IPS-15b (cell line): Measurements from ENCODE around the gene AMZ1.
A peak's percentile ranks its signal among the peaks of the same experiment; 100 is the strongest.

Source experiments
- H3K27me3 ChIP-seq: one replicate; pipeline ENCODE4 v1.6.1; 2013; ENCODE audit warnings: low read length; ENCODE audit not compliant: control insufficient read depth, insufficient read depth
- H3K36me3 ChIP-seq: one replicate; pipeline ENCODE4 v1.6.1; 2013; ENCODE audit warnings: low read length; ENCODE audit not compliant: control insufficient read depth, insufficient read depth
- H3K4me1 ChIP-seq: one replicate; pipeline ENCODE4 v1.6.1; 2013; ENCODE audit warnings: mild to moderate bottlenecking, low read length; ENCODE audit not compliant: control insufficient read depth, insufficient read depth
- H3K4me3 ChIP-seq: one replicate; pipeline ENCODE4 v1.5.1; 2013; ENCODE audit warnings: low read depth, low read length
- H3K9ac ChIP-seq: one replicate; pipeline ENCODE4 v1.6.1; 2013; ENCODE audit warnings: low read depth, mild to moderate bottlenecking, low read length
- H3K9me3 ChIP-seq: one replicate; pipeline ENCODE4 v1.6.1; 2013; ENCODE audit warnings: mild to moderate bottlenecking, low read length; ENCODE audit not compliant: control insufficient read depth, insufficient read depth

Gene AMZ1

DNA sequence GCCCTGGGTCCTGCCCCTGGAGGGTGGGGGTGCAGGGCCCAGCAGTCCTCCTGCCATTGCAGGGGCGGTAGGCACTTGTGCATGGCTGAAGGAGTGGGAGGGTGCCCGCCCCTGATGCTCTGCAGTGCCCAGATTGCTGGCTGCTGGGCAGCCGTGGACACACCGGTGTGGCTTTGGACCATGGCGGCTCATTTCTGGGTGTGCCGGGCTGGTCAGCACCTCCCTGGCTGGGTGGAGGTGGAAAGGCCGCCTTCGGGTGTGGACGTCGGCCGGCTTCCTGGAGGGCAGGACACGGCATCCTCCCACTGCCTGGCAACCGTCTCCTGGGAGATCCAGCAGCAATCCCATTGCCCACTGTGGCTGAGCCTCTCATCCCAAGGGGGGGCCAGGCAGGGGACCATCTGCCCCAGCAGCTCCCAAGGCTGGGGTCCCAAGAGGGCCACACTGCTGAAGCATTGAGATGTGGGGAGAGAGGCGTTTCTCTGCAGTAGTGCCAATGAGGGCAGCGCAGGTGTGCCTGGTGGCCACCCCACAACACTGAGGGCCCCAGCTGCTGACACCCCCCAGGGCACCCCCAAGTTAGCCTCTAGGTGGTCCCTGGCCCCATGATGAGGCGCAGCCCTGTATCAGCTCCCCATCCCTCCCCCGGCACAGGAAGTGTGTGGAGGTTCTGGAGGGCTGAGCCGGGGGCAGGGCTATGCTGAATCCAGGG lies 43.3 kb upstream of the AMZ1 start:
- Histone ChIP-seq H3K4me1 (no peaks in the 10 kb centered on the region), H3K4me3 (no peak overlapping the region), H3K9me3 (no peaks in the 10 kb centered on the region), H3K27me3 (no peaks in the 10 kb centered on the region), H3K9ac (peak overlapping the region; percentile 26), H3K36me3 (peaks cover 24% of the 10 kb centered on the region)

DNA sequence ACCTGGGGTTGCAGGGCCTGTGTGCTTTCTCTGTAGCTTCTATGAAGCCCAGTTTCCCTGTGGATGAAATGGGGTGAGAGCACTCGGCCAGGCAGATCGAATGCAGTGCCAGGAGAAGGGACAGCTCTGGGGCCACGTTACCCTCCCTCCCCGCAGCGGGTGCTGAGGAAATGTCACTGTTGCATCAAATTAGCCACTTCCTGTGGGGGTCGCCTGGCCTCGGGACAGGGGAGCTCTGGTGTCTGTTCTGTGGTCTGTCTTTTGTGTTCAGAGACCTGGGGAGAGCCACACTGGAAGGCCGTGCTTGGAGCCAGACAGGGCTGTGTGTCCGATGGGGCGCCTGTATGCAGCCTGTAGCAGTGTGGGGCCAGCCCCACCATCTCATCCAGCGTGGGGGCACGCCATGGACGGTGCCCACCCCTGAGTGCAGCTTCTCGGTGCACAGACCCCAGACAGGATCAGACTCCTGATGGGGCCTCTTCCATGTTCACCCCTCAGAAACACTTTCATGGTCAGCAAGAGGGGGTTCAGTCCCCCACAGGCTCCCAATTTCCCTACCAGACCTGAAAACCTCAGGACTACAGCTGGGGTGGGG lies 42.6 kb upstream of the AMZ1 start:
- Histone ChIP-seq H3K36me3 (peaks cover 23% of the 10 kb centered on the region), H3K27me3 (no peaks in the 10 kb centered on the region), H3K4me1 (no peaks in the 10 kb centered on the region), H3K4me3 (no peak overlapping the region), H3K9me3 (no peaks in the 10 kb centered on the region), H3K9ac (peak overlapping the region; percentile 37)

GRCh38 chr7:2646336-2646679 lies 41.7 kb upstream of the AMZ1 start:
- no peaks in the 10 kb centered on the region for H3K9me3 ChIP-seq
- H3K4me1 ChIP-seq = no peaks in the 10 kb centered on the region
- peaks cover 23% of the 10 kb centered on the region for H3K36me3 ChIP-seq
- no peak overlapping the region for H3K9ac ChIP-seq
- no peaks in the 10 kb centered on the region for H3K27me3 ChIP-seq
- H3K4me3 ChIP-seq = peak overlapping the region; percentile 26

DNA sequence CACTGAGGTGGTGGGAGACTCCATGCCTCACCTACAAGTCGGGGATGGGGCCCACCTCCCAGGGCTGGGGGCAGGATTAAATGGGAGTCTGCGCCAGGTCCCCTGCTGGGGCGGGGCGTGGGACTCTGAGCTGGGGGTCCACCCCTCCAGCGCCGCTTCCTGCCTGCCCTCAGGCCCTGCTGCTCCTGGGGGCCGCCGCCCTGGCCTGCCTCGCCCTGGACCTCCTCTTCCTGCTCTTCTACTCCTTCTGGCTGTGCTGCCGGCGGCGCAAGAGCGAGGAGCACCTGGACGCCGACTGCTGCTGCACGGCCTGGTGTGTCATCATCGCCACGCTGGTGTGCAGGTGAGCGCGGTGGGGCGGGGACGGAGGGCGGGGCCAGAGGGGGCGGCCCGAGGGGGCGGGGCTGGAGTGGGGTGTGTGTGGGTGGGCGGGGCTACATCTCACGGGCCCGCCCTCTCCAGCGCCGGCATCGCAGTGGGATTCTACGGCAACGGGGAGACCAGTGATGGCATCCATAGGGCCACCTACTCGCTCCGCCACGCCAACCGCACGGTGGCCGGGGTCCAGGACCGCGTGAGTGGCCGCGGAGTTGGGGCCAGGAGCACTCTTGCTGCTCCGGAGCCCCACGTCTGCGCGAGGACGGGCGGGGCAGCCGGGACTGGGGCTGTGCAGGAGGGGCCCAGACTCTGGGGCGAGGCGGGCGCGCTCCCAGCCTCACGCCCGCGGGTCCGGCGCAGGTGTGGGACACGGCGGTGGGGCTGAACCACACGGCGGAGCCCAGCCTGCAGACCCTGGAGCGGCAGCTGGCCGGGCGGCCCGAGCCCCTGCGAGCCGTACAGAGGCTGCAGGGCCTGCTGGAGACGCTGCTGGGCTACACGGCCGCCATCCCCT lies 41.1 kb upstream of the AMZ1 start:
- H3K4me1 ChIP-seq = no peaks in the 10 kb centered on the region
- H3K9me3 ChIP-seq = no peaks in the 10 kb centered on the region
- H3K9ac ChIP-seq = no peak overlapping the region
- H3K27me3 ChIP-seq = no peaks in the 10 kb centered on the region
- H3K36me3 ChIP-seq = peaks cover 26% of the 10 kb centered on the region
- peak overlapping the region; percentile 26 for H3K4me3 ChIP-seq

GRCh38 chr7:2647594-2648172 lies 40.3 kb upstream of the AMZ1 start:
- H3K4me1 ChIP-seq = no peaks in the 10 kb centered on the region
- H3K36me3 ChIP-seq = peaks cover 32% of the 10 kb centered on the region

DNA sequence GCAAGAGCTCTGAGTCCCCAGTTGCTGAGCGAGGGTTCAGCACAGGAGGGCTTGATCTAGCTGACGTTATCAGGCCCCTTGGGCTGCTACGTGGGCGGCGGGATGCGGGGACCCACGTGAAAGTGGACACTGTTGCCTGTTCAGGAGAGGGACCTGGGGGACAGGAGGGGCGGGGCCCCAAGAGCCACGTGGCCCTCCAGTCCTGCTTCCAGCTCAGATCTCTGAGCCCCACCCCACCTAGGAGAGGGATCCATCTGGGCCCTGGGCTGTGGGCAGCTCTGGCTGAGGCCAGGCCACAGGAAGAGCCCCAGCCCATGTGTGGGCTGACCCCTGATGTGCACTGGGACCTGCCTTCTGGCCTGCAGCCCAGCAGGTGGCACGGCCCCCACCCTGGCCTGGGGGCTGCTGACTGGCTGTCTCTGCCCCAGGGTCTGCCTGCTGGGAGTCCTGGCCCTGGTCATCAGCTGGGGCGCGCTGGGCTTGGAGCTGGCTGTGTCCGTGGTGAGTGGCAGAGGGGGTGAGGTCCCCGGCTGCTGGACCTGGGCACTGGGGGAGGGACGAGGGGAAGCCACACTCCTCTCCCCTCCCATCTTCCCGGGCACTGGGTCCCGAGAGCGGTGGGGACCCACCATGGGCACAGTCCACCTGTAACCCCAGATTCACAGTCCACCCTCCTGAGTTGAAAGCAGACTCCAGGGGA lies 38.7 kb upstream of the AMZ1 start:
- Histone ChIP-seq H3K4me1 (no peaks in the 10 kb centered on the region), H3K27me3 (no peaks in the 10 kb centered on the region), H3K9me3 (no peaks in the 10 kb centered on the region), H3K36me3 (peaks cover 32% of the 10 kb centered on the region), H3K4me3 (no peak overlapping the region), H3K9ac (no peak overlapping the region)

More at GRCh38 chr7:2647594-2648172, 40.3 kb upstream of the AMZ1 start:
- Histone ChIP-seq H3K9me3 (no peaks in the 10 kb centered on the region), H3K9ac (no peak overlapping the region), H3K4me3 (no peak overlapping the region), H3K27me3 (no peaks in the 10 kb centered on the region)

DNA sequence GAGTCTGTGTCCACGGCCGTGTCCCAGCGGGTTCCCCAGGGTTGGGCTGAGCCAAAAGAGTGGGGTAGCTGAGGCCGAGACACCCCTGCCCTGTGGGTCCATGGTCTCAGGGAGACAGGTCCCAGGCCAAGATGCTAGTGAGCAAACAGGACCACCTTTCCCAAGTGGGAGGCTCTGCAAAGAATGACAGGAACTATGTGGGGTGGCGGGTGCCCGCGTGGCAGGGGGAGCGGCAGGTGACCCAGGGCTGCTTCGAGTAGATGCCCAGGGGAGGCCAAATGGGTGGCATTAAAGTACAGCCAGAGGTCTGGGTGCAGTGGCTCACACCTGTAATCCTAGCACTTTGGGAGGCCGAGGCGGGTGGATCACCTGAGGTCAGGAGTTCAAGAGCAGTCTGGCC lies 38.0 kb upstream of the AMZ1 start:
- Histone ChIP-seq H3K9ac (no peak overlapping the region), H3K4me1 (no peaks in the 10 kb centered on the region), H3K27me3 (no peaks in the 10 kb centered on the region), H3K4me3 (no peak overlapping the region), H3K9me3 (no peaks in the 10 kb centered on the region), H3K36me3 (peaks cover 32% of the 10 kb centered on the region)

DNA sequence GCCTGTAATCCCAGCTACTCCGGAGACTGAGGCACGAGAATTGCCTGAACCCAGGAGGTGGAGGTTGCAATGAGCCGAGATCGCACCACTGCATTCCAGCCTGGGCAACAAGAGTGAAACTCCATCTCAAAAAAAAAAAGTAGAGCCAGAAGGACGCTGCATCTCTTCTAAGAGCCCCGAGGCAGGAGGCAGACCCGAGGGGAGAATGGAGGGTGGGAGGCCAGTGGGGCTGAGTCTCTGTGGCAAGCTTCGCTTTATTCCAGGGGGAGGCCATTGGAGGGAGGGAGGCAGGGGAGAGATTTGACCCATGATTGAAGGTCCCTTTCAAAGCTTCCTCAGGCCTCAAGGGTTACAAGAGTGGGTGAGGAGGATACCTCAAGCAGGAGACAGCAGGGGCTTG lies 37.6 kb upstream of the AMZ1 start:
- Histone ChIP-seq H3K4me1 (no peaks in the 10 kb centered on the region), H3K9ac (no peak overlapping the region), H3K36me3 (peaks cover 32% of the 10 kb centered on the region)

DNA sequence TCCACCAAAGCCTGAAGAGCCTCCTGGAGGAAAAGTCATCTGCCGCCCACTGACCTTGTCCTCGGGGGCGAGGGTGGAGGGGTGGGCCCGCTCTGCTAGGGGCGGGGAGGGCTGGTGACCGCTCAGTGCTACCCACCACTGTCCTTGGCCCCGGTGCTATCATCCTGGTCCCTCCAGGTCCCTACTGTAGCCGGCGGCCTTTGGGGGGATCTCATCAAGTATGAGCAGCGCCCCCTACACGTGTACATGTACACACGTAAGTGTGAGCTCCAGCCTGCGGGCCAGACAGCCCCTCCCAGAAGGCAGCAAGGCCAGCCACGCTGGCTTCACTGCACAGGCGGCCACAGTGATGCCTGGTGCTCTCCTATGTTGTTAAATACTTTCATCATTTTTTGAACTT lies 36.7 kb upstream of the AMZ1 start:
- Histone ChIP-seq H3K9me3 (no peaks in the 10 kb centered on the region), H3K4me1 (no peaks in the 10 kb centered on the region), H3K27me3 (no peaks in the 10 kb centered on the region), H3K9ac (no peak overlapping the region), H3K4me3 (no peak overlapping the region), H3K36me3 (peaks cover 37% of the 10 kb centered on the region)

More for the DNA sequence above, 37.6 kb upstream of the AMZ1 start:
- no peaks in the 10 kb centered on the region for H3K27me3 ChIP-seq
- no peaks in the 10 kb centered on the region for H3K9me3 ChIP-seq
- H3K4me3 ChIP-seq = no peak overlapping the region

DNA sequence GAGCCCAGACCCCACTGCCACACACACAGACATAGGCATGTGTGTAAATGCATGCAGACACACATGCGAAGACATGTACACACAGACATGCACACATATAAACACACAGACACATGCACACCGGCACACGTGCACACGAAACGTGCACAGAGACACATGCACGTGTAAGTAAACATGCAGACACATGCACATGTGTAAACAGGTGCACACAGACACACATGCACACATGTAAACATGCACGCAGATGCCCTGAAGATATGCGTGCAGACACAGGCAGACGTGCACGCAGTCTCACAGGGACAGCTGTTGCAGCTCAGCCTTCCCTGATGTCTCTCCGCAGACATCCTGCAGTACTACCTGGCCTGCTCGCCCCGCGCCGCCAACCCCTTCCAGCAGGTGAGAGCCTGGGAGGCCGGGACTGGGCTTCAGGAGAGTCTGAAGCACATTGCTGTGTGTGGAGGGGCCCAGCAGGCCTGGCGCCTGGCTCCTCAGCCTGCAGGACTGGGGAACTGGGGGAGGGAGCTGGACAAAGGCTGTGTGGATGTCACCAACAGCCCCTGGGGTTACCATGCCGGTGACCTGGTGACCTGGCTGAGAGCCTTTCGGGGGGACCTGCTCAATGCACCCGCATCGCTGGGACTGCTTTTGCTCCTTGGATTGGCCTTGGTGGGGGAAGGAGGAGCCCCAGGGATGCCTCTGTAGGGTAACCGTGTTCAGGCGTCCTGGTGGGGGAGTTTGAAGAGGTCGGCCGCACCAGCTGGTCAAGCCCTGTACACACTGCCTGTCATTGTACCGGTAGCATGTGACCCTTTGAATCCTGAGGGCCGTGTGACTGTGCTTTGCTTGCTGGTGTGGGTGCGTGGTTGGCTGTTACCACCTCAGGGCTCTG lies 35.9 kb upstream of the AMZ1 start:
- Histone ChIP-seq H3K4me3 (no peak overlapping the region), H3K9me3 (no peaks in the 10 kb centered on the region), H3K9ac (no peak overlapping the region), H3K4me1 (no peaks in the 10 kb centered on the region), H3K36me3 (peaks cover 44% of the 10 kb centered on the region), H3K27me3 (no peaks in the 10 kb centered on the region)
